Measurements from ENCODE around the gene CALHM1. TPM values are rescaled to one million over a fixed set of nuclear protein-coding genes. Genes with fewer than 3 reads are reported as not detected.

Gene CALHM1
- not detected in 2 replicates for total RNA-seq

GRCh38 chr10:103458720-103459119 lies at the start of gene CALHM1:
Gene CALHM1, minus strand, starts transcription at chr10:103458900. Its CDS starts 149 bp downstream, at chr10:103458751.

GRCh38 chr10:103493362-103493915 lies 34.7 kb upstream of the CALHM1 start, which contains the start of gene NEURL1:
Gene NEURL1, plus strand, starts transcription at chr10:103493705. Its CDS starts 683 bp downstream, at chr10:103494388.

GRCh38 chr10:103479135-103479534 lies 20.4 kb upstream of the CALHM1 start, which contains the start of gene CALHM3:
Gene CALHM3, minus strand, starts transcription at chr10:103479240. Its CDS starts 208 bp downstream, at chr10:103479032.

GRCh38 chr10:103451831-103452505 lies 6.7 kb downstream of the CALHM1 start, which contains the start of gene CALHM2:
Gene CALHM2, minus strand, starts transcription at chr10:103452370. Its CDS starts 2,429 bp downstream, at chr10:103449941.

Other genes starting within 250 kb of the CALHM1 start
- under 0.01 TPM in 2 replicates for gene RPEL1, start 213.0 kb downstream of the CALHM1 start, total RNA-seq
- 1.7 TPM in 1 of 2 replicates, not detected in the other for gene INA, start 181.8 kb downstream of the CALHM1 start, total RNA-seq
- gene PCGF6, start 107.8 kb downstream of the CALHM1 start, total RNA-seq = 14.3 and 17.1 TPM in 2 replicates
- gene TAF5, start 90.9 kb downstream of the CALHM1 start, total RNA-seq = 3.8 and 4.1 TPM in 2 replicates
- 240 and 313 TPM in 2 replicates for gene ATP5MK, start 62.4 kb downstream of the CALHM1 start, total RNA-seq
- 44.3 and 54.5 TPM in 2 replicates for gene PDCD11, start 62.3 kb downstream of the CALHM1 start, total RNA-seq
- 0.43 and 0.72 TPM in 2 replicates for gene CALHM2, start 6.5 kb downstream of the CALHM1 start, total RNA-seq
- gene CALHM3, start 20.3 kb upstream of the CALHM1 start, total RNA-seq = not detected in 2 replicates
- 0.24 and 0.85 TPM in 2 replicates for gene NEURL1, start 34.8 kb upstream of the CALHM1 start, total RNA-seq

Data from tracheal epithelial cell (primary cell).